NCI-H2196 treated with DMSO at 0.1 percent for 48 hours (cell line): Measurements from ENCODE around the gene CNGA1.

Source experiments
- DNase-seq: peaks from one replicate; lab custom pipeline; 2025; ENCODE audit not compliant: unreplicated experiment; lab: John Stamatoyannopoulos, UW

Gene CNGA1

DNA sequence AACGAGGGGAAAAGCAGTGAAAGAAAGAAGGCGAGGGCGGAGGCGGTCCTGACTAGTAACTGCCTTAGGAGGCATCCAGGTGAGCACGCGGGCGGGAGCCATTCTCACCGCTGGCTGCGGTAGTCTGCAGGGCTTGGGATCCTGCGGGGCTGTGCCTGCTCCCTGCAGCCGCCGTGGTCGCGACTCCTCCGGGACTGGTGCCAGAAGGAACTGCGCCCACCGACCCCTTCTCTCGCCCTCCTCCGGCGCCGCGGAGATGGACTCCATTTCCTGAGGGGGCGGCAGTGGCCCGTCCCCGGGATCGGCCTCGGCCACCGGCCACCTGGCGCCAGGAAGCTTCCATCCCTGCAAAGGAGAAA lies 102.6 kb downstream of the CNGA1 start:
- no peak for DNase-seq

DNA sequence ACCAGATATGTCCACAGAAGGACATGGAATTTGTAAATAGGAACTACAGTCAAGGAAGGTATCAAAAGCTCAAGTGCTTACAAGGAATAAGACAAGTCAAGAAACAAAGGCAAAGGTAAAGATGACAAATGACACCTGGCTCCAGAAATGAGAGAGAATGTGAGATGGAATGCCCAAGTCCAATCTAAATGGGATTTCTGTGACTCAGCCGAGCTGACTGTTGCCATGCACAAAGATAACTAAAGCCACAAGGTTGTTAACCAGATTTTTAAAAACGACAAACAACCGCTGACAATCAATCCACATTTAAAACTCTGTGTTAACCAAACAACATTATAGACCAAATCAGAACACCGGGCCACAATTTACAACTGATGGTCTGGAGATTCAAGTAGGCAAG lies 103.2 kb downstream of the CNGA1 start:
- no peak for DNase-seq

DNA sequence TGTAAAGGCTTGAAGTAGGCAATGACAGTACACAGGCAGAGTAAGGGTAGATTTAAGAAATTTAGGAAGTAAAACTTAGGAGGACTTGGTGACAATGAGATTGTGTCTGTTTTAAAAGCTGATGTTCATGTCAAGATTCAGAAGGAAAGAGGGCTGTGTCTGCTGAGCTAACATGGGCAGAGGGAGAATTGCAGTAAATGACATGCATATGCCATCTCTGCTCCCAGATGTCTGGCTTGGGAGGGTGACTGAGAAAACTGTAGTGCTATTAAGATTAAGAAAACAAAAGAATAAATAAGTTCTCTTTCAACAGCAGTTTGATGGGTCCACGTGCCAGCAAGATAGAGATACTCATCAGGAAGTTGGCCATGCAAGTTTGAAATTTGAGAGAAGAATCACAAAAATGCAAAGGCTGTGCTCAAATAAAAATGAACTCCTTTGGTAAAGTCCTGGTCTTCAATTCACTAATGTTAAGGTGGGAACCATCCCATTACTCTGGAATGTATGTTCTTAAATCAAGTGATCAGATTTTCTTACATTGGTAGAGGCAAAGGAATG lies 109.3 kb downstream of the CNGA1 start:
- no peak for DNase-seq

DNA sequence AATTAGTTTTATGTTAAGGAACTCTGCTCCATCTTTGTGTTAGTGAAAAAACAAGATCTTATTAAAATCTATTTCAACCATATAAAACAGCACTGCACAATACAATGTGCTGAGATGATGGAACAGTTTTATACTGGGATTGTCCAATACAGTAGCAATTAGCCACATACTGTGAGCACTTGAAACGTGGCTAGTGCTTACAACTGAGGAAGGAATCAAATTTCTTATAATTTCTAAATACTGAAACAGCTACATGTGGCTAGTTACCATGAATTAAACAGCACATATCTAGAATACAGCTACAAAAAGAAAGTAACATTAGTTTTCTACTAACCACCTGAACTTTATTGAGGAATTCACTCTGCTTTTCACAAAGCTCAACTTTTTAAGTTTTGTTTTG lies 116.8 kb downstream of the CNGA1 start:
- no peak for DNase-seq

DNA sequence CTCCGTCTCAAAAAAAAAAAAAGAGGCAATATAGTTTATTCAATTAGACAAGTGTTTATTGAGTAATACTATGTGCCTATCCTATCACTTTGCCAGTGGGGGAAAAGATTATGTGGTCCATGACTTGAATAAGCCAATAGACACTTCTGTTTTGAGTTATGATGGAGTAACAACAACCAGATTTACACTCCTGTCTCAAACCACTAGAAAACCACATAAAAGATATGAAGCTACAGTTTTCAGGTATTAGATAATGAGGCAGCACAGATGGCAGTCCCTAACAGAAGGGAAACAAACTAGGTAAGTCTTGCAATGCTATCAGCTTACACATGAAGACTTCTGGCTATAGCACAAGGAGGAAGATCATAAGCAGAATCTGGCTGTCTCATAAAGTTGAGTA lies 124.6 kb downstream of the CNGA1 start:
- DNase-seq: no peak
